Stimulated activated naive CD4-positive, alpha-beta T cell treated with Interleukin-2 at 50 U/mL for 16 hours (primary cell): ENCODE results near the gene ZNF641.

Experiments
- DNase-seq: peaks from one replicate; lab custom pipeline; 2025; lab: John Stamatoyannopoulos, UW

Gene ZNF641

DNA sequence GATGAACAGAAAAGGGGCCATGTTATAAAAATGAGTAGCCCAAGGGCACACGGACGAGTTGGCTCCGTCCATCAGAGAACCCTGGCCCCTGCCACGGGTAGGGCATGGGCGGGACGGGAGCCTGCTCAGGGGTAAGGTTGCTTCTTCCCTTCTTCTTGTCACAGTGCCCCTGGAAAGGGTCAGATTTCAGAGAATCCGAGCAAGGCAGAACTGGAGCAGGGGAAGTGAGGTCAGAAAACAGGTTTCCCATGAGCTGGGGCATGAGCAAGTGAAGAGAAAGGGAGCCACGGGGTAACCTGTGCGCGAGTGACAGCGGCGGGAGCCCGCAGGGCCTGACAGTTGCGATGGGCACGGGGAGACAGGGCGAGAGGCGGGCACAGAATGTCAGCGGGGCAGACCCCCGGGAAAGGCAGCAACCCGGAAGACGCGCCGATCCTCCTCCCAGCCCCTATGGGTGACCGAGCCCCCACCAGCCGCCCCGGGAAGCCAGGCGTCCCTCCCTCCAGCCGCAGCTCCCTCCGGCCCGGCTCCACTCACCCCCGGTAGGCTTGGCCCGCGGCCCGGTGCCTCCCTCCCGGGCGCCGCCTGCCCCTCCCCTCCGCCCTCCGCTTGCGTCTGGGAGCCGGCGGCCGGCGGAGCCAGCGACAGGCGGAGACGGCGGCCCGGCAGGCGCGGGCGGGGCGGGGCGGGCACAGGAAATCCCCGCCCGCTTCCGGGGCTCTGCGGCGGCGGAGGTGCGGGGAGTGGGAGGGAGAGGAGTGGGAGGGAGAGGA lies at the start of gene ZNF641:
TSS of gene ZNF641 (minus strand) at position 671 of the 773 bp plus-strand sequence. CDS start 2,829 bp downstream, outside the sequence.
- DNase-seq = peak; percentile 75

DNA sequence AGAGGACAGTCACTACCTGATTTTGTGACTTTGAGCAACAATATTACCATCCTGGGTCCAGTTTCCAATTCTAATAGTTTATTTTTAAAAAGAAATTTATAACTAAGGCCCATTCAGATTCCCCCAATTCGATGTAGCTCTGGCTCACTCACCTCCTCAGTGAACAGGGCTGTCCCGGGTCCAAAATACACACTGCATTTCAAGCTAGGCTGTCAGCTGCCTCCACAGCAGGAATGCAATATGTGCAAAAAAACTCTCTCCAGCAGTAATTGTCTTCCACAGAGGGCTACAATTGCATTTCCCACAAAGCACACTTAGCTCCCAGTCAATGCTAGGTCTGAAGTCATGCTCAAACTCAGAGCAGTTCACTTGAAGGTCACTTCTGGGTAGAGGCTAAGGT lies 39.3 kb upstream of the ZNF641 start:
- no peak for DNase-seq

DNA sequence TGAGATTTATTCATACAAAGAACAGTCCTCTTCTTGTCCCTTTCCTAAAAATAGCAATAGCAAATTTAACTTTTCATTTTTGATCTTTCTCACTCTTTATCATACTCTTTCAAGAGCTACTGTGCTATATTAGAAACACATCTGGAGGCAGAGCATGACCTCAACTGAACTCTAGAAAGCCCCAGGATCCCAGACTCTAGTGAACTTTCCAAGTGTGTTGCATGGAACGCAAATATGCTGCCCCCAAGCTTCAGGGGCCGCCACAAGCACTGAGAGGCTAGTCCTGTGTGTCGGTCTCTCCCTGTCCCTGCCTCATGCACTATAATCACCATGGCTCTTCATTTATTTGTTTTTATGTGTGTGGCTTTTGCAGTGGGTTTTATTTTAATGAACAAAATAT lies 38.7 kb upstream of the ZNF641 start:
- no peak for DNase-seq

GRCh38 chr12:48388938-48389337 lies 38.2 kb upstream of the ZNF641 start:
- no peak for DNase-seq

DNA sequence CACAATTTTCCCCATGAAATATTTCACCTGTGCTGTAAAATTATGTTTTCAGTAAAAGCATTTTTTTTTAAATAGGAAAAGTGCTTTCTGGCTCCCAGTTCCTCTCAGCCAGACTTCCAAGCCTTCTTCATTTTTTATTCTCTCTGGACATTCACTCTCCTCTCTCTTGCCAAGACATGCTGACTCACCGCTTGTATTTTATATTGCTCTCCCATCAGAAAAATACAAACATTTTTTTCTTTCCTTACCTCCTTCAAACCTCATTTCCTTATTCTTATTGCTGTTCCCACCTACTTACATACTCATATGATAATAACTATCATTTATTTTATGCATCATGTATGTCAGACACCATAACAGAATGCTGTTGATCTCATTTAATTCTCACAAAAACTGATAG lies 37.7 kb upstream of the ZNF641 start:
- DNase-seq = no peak

GRCh38 chr12:48380596-48380995 lies 29.9 kb upstream of the ZNF641 start:
- no peak for DNase-seq

DNA sequence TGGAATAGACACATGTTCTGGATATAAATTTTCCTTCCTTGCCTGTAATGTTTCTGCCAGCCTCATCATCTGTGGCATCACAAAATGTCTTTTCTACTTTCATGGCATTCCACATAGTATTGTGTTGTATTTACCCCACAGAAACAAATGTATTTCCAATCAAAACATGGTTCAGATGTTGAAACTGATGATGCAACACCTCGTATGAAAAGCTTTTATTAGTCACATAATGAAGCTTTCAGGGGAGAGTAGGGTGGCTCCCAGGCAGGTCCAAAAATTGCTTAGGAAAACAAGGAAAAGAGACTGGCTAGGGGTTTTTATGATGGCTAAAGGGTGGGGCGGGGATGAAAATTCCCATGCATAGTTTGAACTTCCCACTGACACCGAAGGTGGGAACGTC lies 29.1 kb upstream of the ZNF641 start:
- no peak for DNase-seq

DNA sequence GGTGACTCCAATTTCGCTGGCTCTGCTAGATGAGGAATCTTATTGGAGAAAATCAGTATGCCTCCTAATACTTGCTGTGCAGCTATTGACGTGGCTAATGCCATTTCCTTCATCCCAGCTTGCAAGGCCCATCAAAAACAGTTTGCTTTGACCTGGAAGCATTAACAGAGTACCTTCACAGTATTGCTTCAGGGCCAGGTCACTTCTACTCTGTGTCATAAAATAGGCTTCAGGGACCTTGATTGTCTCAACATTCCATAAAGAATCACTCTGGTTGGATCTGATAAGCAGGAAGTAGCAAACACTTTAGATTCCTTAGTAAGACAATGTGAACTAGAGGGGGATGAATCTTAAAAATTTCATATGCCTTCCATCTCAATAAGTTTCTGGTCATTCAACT lies 26.9 kb upstream of the ZNF641 start:
- DNase-seq = no peak

DNA sequence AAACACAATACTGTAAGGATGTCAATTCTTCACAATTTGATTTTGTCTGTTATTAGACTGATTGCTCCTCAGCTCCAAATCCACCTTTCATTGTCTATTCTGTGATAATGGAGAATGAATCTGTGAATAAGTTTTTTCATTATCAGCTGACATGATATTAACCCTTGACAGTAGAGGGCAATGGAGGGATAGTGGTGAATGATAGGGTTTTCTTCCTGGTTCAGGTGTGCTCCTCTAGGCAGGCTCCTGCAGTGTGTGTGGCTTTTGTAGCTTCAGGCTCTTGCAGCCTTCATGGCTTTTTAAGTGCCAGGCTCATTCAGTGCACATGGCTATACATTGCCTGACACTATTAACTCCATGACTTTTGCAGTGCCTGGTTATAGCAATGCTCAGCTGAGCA lies 23.4 kb upstream of the ZNF641 start:
- DNase-seq = no peak

GRCh38 chr12:48366131-48366530 lies 15.4 kb upstream of the ZNF641 start:
- no peak for DNase-seq

DNA sequence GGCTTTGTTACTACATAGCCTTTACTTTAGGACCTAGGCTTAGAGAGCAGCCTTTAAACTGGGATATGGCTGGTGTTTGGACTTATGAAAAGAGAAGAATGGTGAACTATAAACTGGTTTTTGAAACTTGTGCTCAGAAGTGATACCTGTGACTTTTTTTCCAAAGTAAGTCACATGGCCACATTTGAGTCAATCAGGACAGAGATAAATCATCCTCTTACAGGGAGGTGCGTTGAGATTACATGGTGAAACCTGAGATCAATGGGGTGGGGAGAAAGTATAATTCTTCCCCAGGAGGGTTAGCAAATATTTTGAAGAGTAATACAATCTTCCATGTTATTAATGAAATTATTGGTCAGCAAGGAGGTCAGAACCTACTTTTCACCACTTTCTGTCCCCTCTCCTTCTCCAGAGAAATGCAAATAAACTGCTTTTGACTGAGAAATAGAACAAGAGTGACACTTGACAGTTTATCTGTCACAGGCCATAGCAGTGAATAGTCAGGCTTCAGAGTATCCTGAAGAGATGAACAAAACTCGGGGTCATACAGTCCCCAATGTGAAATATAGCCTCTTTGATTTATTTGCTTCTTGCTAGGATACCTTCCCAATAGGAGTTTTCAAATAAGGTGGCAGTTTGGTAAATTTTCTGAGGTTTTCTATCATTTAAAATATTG lies 11.1 kb upstream of the ZNF641 start:
- no peak for DNase-seq

- no peak for DNase-seq
These were observed 8.3 kb upstream of the ZNF641 start for GRCh38 chr12:48358937-48359513.

DNA sequence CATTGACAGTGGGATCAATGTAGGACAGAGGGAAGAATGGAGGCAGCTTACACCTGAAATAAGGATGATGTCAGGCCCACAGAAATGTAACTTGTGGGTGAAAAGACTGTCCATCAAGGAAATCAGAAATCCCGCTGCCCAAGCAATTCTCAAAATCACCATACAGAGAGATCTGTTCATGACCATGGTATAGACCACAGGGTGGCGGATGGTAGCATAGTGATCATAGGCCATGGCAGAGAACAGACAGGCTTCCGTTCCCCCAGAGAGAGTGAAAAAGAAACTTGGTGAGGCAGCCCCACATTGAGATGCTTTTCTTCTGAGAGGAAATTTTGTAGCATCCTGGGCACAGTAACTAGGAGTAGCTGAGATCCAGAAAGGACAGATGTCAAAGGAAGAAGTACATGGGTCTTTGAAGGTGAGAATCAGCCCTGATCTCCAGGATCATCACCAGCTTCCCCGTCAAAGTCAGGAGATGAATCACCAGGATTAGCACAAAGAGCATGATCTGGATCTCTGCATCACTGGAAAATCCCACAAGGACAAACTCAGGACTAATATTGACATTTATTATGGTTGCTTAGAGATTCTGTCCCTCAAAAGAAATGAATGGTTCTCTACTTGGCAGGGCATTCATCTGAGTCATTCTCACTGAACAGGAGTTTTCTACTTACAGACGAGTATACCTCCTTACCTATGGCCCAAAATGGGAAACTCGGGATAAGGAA lies 5.5 kb upstream of the ZNF641 start:
- DNase-seq = no peak

- no peak for DNase-seq
These were observed 1.5 kb upstream of the ZNF641 start for GRCh38 chr12:48352157-48352760.

- DNase-seq = no peak
These were observed 446 bp upstream of the ZNF641 start for GRCh38 chr12:48351022-48351708.

GRCh38 chr12:48349471-48349870 lies 1.2 kb downstream of the ZNF641 start:
- no peak for DNase-seq

DNA sequence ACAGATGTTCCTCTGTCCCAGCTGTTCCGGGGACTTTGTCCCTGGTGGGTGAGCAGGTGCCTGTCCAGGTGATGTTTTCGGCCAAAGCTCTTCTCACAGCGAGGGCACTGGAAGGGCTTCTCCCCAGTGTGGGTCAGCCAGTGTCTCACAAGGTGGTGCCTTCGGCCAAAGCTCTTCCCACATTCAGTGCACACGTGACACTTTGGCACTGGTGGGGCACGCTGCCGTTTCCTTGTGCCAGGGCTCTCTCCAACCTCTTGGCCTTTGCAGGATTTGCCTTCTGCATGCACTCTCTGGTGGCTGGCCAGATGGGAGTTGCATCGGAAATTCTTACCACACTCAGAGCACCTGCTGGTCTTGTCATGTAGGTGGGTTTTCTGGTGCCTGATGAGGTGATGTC lies 7.7 kb downstream of the ZNF641 start:
- no peak for DNase-seq

DNA sequence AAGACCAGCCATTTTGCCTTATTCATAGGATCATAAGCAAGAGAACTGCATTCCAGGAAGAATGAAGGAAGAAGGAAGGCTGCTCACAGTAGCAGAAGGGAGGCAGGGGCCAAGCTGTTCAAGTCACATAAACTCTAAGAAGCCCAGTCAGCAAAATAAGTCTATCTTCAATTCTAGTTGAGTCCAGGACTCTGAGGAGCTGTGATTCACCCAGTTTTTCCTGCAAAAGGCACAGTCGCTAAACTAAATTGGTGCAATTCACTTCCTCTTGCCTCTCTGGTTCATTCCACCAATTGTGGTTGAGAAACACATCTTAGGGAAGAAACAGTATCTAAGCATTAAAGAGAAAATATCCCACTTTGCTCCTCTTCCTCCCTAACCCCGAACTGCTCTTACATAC lies 9.8 kb downstream of the ZNF641 start:
- no peak for DNase-seq

- DNase-seq = no peak
These were observed 11.1 kb downstream of the ZNF641 start for GRCh38 chr12:48339442-48340117.

- no peak for DNase-seq
These were observed 14.2 kb downstream of the ZNF641 start for GRCh38 chr12:48336564-48336963.

- no peak for DNase-seq
These were observed 14.7 kb downstream of the ZNF641 start for GRCh38 chr12:48336061-48336460.
